Measurements from ENCODE around the gene CLCN5.

GRCh38 chrX:50125480-50125879 lies 203.1 kb downstream of the CLCN5 start:
- TF ChIP-seq CTCF (tag by site-specific recombination; IDR thresholded peaks at IDR 0.05) (no peak), AEBP2 (tag by site-specific recombination; IDR thresholded peaks at IDR 0.05; ENCODE audit: borderline replicate concordance) (no peak), ZNF488 (tag by site-specific recombination; IDR thresholded peaks at IDR 0.05) (no peak), ZNF37A (tag by site-specific recombination; IDR thresholded peaks at IDR 0.05) (no peak)
